HCT116 (cell line): ENCODE results near the gene CWC15. TPM values are rescaled to one million over a fixed set of nuclear protein-coding genes. Genes with fewer than 3 reads are reported as not detected.
A peak's percentile ranks its signal among the peaks of the same experiment; 100 is the strongest.

ENCODE experiments used
- ATAC-seq: fragments of 200-7000 bp; cut with Tn5 transposase; 2 replicates; pipeline ENCODE4 v1.9.1; 2020; ENCODE audit warnings: mild to moderate bottlenecking, moderate library complexity
- BruUV-seq: library from RNA; stranded (reverse); fragments of 400-500 nt; replicated peaks from 2 replicates; lab custom pipeline; 2021; lab: Mats Ljungman, UMichigan
- CTCF ChIA-PET: fragments of 300-600 bp; sonication (Branson Sonifier 250); formaldehyde crosslinking; loops from one replicate; lab custom pipeline; 2021; ENCODE audit warnings: antibody characterized with exemption; lab: Charles Lee
- POLR2A ChIA-PET: fragments of 300-600, 350-600 bp; sonication (Branson Sonifier 250); formaldehyde crosslinking; loops from one replicate; lab custom pipeline; 2021; ENCODE audit warnings: antibody characterized with exemption; lab: Charles Lee
- RAD21 ChIA-PET, 2 experiments: fragments of 300-600 bp; sonication (Branson Sonifier 250); formaldehyde crosslinking; loops; one replicate each; lab custom pipeline; 2023; ENCODE audit warnings: low total read pairs in 2 of 2; ENCODE audit not compliant: uncharacterized antibody in 2 of 2, unreplicated experiment in 2 of 2, low non-redundant PET in 1 of 2; lab: Charles Lee
- DNase-seq: peaks from one replicate; pipeline ENCODE4 v3.0.0-alpha.2; 2010; ENCODE audit warnings: low read depth, low spot score
- H2AFZ ChIP-seq: fragments of 200-600 bp; shearing (Covaris generic), sonication (generic); 2 replicates; pipeline ENCODE4 v1.6.1; 2017; ENCODE audit warnings: low read depth, mixed run types, mixed read lengths, antibody characterized with exemption, low read length; ENCODE audit not compliant: poor library complexity, severe bottlenecking
- H3K27ac ChIP-seq: 2 replicates; pipeline ENCODE4 v1.5.1; 2012; ENCODE audit warnings: low read depth, low read length
- H3K27me3 ChIP-seq: fragments of 200-600 bp; sonication (generic); 2 replicates; pipeline ENCODE4 v1.6.1; 2016; ENCODE audit warnings: mixed run types, low read length, mixed read lengths; ENCODE audit not compliant: insufficient read depth
- H3K36me3 ChIP-seq, 2 experiments: fragments of 200-500 bp in 1 of 2; fragments of 200-600 bp in 1 of 2; sonication (Bioruptor generic) in 1 of 2; sonication (generic) in 1 of 2; 2 replicates each; pipeline versions ENCODE4 v1.5.1 to v1.6.1; 2014 to 2016; ENCODE audit warnings: low read length in 2 of 2, inconsistent platforms in 1 of 2, mixed read lengths in 1 of 2, mixed run types in 1 of 2; ENCODE audit not compliant: insufficient read depth in 2 of 2, control insufficient read depth in 1 of 2
- H3K4me1 ChIP-seq, 2 experiments: fragments of 200-600 bp in 1 of 2; sonication (generic) in 1 of 2; 2 replicates each; pipeline versions ENCODE4 v1.5.1 to v1.6.1; 2012 to 2017; ENCODE audit warnings: low read length in 2 of 2, inconsistent platforms in 1 of 2, mild to moderate bottlenecking in 1 of 2, mixed read lengths in 1 of 2, mixed run types in 1 of 2, moderate library complexity in 1 of 2; ENCODE audit not compliant: insufficient read depth in 2 of 2, control insufficient read depth in 1 of 2
- H3K4me2 ChIP-seq: fragments of 200-600 bp; sonication (generic); 2 replicates; pipeline ENCODE4 v1.6.1; 2017; ENCODE audit warnings: mixed run types, low read length, mixed read lengths
- H3K4me3 ChIP-seq, 2 experiments: fragments of 200-600 bp in 1 of 2; sonication (generic) in 1 of 2; replicated peaks in 1 of 2; 2 replicates each; pipeline ENCODE4 v1.5.1; 2011 to 2016; ENCODE audit warnings: low read length in 2 of 2, control low read depth in 1 of 2, low read depth in 1 of 2, mild to moderate bottlenecking in 1 of 2, mixed read lengths in 1 of 2, mixed run types in 1 of 2
- H3K79me2 ChIP-seq: fragments of 200-600 bp; sonication (generic); 2 replicates; pipeline ENCODE4 v1.6.1; 2017; ENCODE audit warnings: mild to moderate bottlenecking, mixed run types, low read length, moderate library complexity, mixed read lengths; ENCODE audit not compliant: insufficient read depth
- H3K9ac ChIP-seq: fragments of 200-600 bp; sonication (generic); 2 replicates; pipeline ENCODE4 v1.6.1; 2016; ENCODE audit warnings: low read length, mixed read lengths
- H3K9me2 ChIP-seq: fragments of 200-600 bp; sonication (generic), shearing (Covaris generic); 2 replicates; pipeline ENCODE4 v1.6.1; 2017; ENCODE audit warnings: mixed run types, mild to moderate bottlenecking, moderate library complexity; ENCODE audit not compliant: insufficient read depth
- H3K9me3 ChIP-seq, 2 experiments: fragments of 200-500 bp in 1 of 2; fragments of 200-600 bp in 1 of 2; sonication (Bioruptor generic) in 1 of 2; sonication (generic) in 1 of 2; 2 replicates each; pipeline ENCODE4 v1.6.1; 2014 to 2017; ENCODE audit warnings: low read length in 2 of 2, mixed read lengths in 2 of 2, inconsistent platforms in 1 of 2, low read depth in 1 of 2, mild to moderate bottlenecking in 1 of 2, mixed run types in 1 of 2, moderate library complexity in 1 of 2; ENCODE audit not compliant: control insufficient read depth in 1 of 2, insufficient read depth in 1 of 2
- H4K20me1 ChIP-seq: fragments of 200-600 bp; sonication (generic), shearing (Covaris generic); 2 replicates; pipeline ENCODE4 v1.6.1; 2017; ENCODE audit warnings: mixed run types, mild to moderate bottlenecking, moderate library complexity; ENCODE audit not compliant: insufficient read depth
- CEBPB ChIP-seq: IDR thresholded peaks from 2 replicates; pipeline ENCODE4 v1.6.1; 2012; ENCODE audit warnings: low read depth
- ELF1 ChIP-seq: IDR thresholded peaks from 2 replicates; pipeline ENCODE4 v1.6.1; 2012; ENCODE audit warnings: low read depth, borderline replicate concordance
- EZH2 ChIP-seq: fragments of 200-600 bp; sonication (generic); IDR thresholded peaks from 2 replicates; pipeline ENCODE4 v1.6.1; 2017; ENCODE audit warnings: antibody characterized with exemption, mixed run types
- EZH2phosphoT487 ChIP-seq: fragments of 200-600 bp; IDR thresholded peaks from 2 replicates; pipeline ENCODE4 v1.6.1; 2018; ENCODE audit warnings: antibody characterized with exemption, borderline replicate concordance
- FOSL1 ChIP-seq: IDR thresholded peaks from 2 replicates; pipeline ENCODE4 v1.6.1; 2012; ENCODE audit warnings: low read depth
- POLR2AphosphoS5 ChIP-seq: IDR thresholded peaks from 2 replicates; pipeline ENCODE4 v1.6.1; 2011; ENCODE audit warnings: mild to moderate bottlenecking, low read depth, low read length, moderate library complexity
- RAD21 ChIP-seq: IDR thresholded peaks from 2 replicates; pipeline ENCODE4 v1.6.1; 2012; ENCODE audit warnings: low read depth, mild to moderate bottlenecking
- SP1 ChIP-seq: IDR thresholded peaks from 2 replicates; pipeline ENCODE4 v1.6.1; 2012; ENCODE audit warnings: low read depth
- SRF ChIP-seq: IDR thresholded peaks from 2 replicates; pipeline ENCODE4 v1.6.1; 2012; ENCODE audit warnings: low read depth
- YY1 ChIP-seq: IDR thresholded peaks from 2 replicates; pipeline ENCODE4 v1.6.1; 2011; ENCODE audit warnings: low read length, low read depth, moderate library complexity, mild to moderate bottlenecking; ENCODE audit not compliant: insufficient replicate concordance; ENCODE audit errors: extremely low read depth
- intact Hi-C: fragments of 100-400 bp; cut with micrococcal nuclease; formaldehyde crosslinking; loops from 2 replicates; pipeline ENCODE4 v1.10.0; 2022
- total RNA-seq: library from RNA; stranded (reverse); gene quantifications from one replicate; pipeline ENCODE4 v1.2.1, GENCODE V29; 2021; ENCODE audit not compliant: unreplicated experiment
- TF ChIP-seq, protein P1 (sequence below), 3 experiments: fragments of 200-600 bp in 1 of 3; sonication (generic) in 1 of 3; IDR thresholded peaks in 2 of 3; conservative IDR thresholded peaks in 1 of 3; 2 replicates each; pipeline ENCODE4 v1.5.1; 2012 to 2017; ENCODE audit warnings: low read depth in 2 of 3, low read length in 2 of 3, antibody characterized with exemption in 1 of 3, borderline replicate concordance in 1 of 3, control low read depth in 1 of 3, mild to moderate bottlenecking in 1 of 3, mixed read lengths in 1 of 3, mixed run types in 1 of 3, moderate library complexity in 1 of 3; ENCODE audit not compliant: insufficient read depth in 1 of 3
- TF ChIP-seq, protein P2 (sequence below): IDR thresholded peaks from 2 replicates; pipeline ENCODE4 v1.6.1; 2011; ENCODE audit warnings: mild to moderate bottlenecking, low read length, moderate library complexity; ENCODE audit not compliant: insufficient replicate concordance; ENCODE audit errors: extremely low read depth
- TF ChIP-seq, protein P3 (sequence below): IDR thresholded peaks from 2 replicates; pipeline ENCODE4 v1.6.1; 2012; ENCODE audit warnings: low read depth

Gene CWC15
- total RNA-seq, 1 experiment from 2014 or later, result 47.6 TPM

DNA sequence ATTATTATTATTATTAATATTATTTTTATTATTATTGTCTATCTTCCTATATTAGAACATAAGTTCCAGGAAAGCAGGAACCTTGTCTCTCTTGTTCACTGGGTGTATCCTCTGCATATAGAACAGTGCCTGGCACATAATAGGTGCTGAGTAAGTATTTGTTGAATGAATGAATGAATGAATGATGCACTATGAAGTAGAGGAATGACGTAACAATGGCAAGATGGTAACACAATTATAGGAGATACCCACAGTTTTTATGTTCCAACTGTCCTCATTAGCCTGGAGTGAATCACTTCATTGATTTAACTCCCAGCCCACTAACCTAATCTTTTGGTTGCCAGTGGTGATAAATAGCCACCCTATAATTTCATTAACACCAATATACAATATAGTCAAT lies 2.2 kb upstream of the CWC15 start:
- RAD21 ChIA-PET, result no interaction called here
- ATAC-seq (no peak), DNase-seq (no peak)
- intact Hi-C loops, result no loop called here
- Histone ChIP-seq H4K20me1 (no peaks in the 10 kb centered on the region), H3K9ac (no peak overlapping the region), H3K36me3 (peaks cover 7 to 12% of the 10 kb centered on the region in 2 experiments; a peak in 2 of 4 replicates), H3K9me3 (no peaks in the 10 kb centered on the region), H3K4me1 (peaks cover 7 to 14% of the 10 kb centered on the region in 2 experiments; a peak in 3 of 4 replicates), H2AFZ (no peak overlapping the region), H3K9me2 (no peaks in the 10 kb centered on the region), H3K27me3 (no peaks in the 10 kb centered on the region), H3K4me2 (no peak overlapping the region), H3K4me3 (no peak overlapping the region), H3K27ac (no peak overlapping the region), H3K79me2 (peaks cover 30% of the 10 kb centered on the region)
- no peak for TF ChIP-seq YY1
- no TSS peak for BruUV-seq
- POLR2A ChIA-PET, result no interaction called here
- CTCF ChIA-PET, result no interaction called here

DNA sequence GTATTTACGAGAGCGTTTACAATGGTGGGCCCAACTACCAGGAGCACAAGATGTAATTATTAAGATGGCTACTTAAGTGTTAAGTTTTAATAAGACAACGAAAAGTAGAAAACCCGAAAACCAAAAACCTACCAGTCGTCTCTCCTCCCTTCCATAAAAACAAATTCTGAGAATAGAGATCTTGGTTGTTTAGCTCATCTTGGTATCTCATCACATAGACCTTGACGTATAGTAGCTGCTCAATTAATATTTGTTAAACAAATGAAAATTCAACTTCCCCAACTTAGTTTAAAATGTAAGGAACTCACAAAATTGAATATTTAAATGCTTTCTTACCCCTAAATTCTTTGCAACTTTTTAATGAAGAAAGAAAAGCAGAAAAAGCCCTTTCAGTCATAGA lies 822 bp upstream of the CWC15 start:
- H3K27ac ChIP-seq, result no peak overlapping the region; the same call in 1 of the 2 replicates
- RAD21 ChIA-PET, result no interaction called here
- TF ChIP-seq EZH2 (no peak), EZH2phosphoT487 (no peak), RAD21 (no peak), POLR2AphosphoS5 (no peak), SRF (no peak), FOSL1 (no peak), SP1 (no peak), CEBPB (no peak), ELF1 (no peak)
- TF ChIP-seq, protein P1, sequence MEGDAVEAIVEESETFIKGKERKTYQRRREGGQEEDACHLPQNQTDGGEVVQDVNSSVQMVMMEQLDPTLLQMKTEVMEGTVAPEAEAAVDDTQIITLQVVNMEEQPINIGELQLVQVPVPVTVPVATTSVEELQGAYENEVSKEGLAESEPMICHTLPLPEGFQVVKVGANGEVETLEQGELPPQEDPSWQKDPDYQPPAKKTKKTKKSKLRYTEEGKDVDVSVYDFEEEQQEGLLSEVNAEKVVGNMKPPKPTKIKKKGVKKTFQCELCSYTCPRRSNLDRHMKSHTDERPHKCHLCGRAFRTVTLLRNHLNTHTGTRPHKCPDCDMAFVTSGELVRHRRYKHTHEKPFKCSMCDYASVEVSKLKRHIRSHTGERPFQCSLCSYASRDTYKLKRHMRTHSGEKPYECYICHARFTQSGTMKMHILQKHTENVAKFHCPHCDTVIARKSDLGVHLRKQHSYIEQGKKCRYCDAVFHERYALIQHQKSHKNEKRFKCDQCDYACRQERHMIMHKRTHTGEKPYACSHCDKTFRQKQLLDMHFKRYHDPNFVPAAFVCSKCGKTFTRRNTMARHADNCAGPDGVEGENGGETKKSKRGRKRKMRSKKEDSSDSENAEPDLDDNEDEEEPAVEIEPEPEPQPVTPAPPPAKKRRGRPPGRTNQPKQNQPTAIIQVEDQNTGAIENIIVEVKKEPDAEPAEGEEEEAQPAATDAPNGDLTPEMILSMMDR (IDR thresholded peaks at IDR 0.05 in 2 of 3, conservative IDR thresholded peaks at IDR 0.05 in 1 of 3; ENCODE audit: borderline replicate concordance in 1 of 3, insufficient read depth in 1 of 3, low read depth in 2 of 3, low read length in 2 of 3), result no peak
- TF ChIP-seq, protein P2, sequence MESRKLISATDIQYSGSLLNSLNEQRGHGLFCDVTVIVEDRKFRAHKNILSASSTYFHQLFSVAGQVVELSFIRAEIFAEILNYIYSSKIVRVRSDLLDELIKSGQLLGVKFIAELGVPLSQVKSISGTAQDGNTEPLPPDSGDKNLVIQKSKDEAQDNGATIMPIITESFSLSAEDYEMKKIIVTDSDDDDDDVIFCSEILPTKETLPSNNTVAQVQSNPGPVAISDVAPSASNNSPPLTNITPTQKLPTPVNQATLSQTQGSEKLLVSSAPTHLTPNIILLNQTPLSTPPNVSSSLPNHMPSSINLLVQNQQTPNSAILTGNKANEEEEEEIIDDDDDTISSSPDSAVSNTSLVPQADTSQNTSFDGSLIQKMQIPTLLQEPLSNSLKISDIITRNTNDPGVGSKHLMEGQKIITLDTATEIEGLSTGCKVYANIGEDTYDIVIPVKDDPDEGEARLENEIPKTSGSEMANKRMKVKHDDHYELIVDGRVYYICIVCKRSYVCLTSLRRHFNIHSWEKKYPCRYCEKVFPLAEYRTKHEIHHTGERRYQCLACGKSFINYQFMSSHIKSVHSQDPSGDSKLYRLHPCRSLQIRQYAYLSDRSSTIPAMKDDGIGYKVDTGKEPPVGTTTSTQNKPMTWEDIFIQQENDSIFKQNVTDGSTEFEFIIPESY, result no peak
- TF ChIP-seq, protein P3, sequence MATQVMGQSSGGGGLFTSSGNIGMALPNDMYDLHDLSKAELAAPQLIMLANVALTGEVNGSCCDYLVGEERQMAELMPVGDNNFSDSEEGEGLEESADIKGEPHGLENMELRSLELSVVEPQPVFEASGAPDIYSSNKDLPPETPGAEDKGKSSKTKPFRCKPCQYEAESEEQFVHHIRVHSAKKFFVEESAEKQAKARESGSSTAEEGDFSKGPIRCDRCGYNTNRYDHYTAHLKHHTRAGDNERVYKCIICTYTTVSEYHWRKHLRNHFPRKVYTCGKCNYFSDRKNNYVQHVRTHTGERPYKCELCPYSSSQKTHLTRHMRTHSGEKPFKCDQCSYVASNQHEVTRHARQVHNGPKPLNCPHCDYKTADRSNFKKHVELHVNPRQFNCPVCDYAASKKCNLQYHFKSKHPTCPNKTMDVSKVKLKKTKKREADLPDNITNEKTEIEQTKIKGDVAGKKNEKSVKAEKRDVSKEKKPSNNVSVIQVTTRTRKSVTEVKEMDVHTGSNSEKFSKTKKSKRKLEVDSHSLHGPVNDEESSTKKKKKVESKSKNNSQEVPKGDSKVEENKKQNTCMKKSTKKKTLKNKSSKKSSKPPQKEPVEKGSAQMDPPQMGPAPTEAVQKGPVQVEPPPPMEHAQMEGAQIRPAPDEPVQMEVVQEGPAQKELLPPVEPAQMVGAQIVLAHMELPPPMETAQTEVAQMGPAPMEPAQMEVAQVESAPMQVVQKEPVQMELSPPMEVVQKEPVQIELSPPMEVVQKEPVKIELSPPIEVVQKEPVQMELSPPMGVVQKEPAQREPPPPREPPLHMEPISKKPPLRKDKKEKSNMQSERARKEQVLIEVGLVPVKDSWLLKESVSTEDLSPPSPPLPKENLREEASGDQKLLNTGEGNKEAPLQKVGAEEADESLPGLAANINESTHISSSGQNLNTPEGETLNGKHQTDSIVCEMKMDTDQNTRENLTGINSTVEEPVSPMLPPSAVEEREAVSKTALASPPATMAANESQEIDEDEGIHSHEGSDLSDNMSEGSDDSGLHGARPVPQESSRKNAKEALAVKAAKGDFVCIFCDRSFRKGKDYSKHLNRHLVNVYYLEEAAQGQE, result no peak

More for the DNA sequence above, 822 bp upstream of the CWC15 start:
- Histone ChIP-seq H3K79me2 (peaks cover 30% of the 10 kb centered on the region), H3K36me3 (peaks cover 20 to 26% of the 10 kb centered on the region in 2 experiments), H3K9me2 (no peaks in the 10 kb centered on the region), H3K27me3 (no peaks in the 10 kb centered on the region), H3K9me3 (no peaks in the 10 kb centered on the region), H3K4me2 (peak overlapping the region; percentile 82), H2AFZ (peak overlapping the region; percentile 84), H3K4me3 (peak overlapping the region; percentile 75 to 82), H3K9ac (peak overlapping the region; percentile 75), H3K4me1 (peaks cover 7 to 14% of the 10 kb centered on the region in 2 experiments; a peak in 3 of 4 replicates), H4K20me1 (no peaks in the 10 kb centered on the region)
- DNase-seq (no peak), ATAC-seq (no peak)
- BruUV-seq, result no TSS peak
- POLR2A ChIA-PET, result no interaction called here
- CTCF ChIA-PET, result no interaction called here
- intact Hi-C loops, result no loop called here
